Mesenchymal stem cell (in vitro differentiated cells and primary cell): ENCODE measurements around the gene DMRT2.
A peak's percentile ranks its signal among the peaks of the same experiment; 100 is the strongest.

ENCODE experiments used
- DNase-seq: peaks from one replicate; pipeline ENCODE4 v3.0.0-alpha.2; 2013
- H2AFZ ChIP-seq: one replicate; pipeline ENCODE4 v1.6.1; 2013; ENCODE audit warnings: low read depth, mild to moderate bottlenecking, control low read depth, inconsistent platforms, low read length, moderate library complexity
- H2AK5ac ChIP-seq: 2 replicates; pipeline ENCODE4 v1.6.1; 2013; ENCODE audit warnings: low read length, moderate library complexity, mild to moderate bottlenecking, inconsistent platforms; ENCODE audit not compliant: severe bottlenecking
- H2BK120ac ChIP-seq: one replicate; pipeline ENCODE4 v1.6.1; 2013; ENCODE audit warnings: low read depth, mild to moderate bottlenecking, inconsistent platforms, low read length, moderate library complexity
- H2BK12ac ChIP-seq, 2 experiments: one replicate each; pipeline ENCODE4 v1.6.1; 2013; ENCODE audit warnings: inconsistent platforms in 2 of 2, low read length in 2 of 2, mild to moderate bottlenecking in 2 of 2, moderate library complexity in 2 of 2, control low read depth in 1 of 2
- H2BK15ac ChIP-seq: one replicate; pipeline ENCODE4 v1.6.1; 2013; ENCODE audit warnings: mild to moderate bottlenecking, low read depth, inconsistent platforms; ENCODE audit not compliant: poor library complexity, severe bottlenecking
- H2BK5ac ChIP-seq: 2 replicates; pipeline ENCODE4 v1.6.1; 2013; ENCODE audit warnings: low read depth, mild to moderate bottlenecking, low read length, control low read depth, inconsistent platforms; ENCODE audit not compliant: poor library complexity, severe bottlenecking
- H3K14ac ChIP-seq, 2 experiments: one replicate each; pipeline ENCODE4 v1.6.1; 2013; ENCODE audit warnings: inconsistent platforms in 2 of 2, low read length in 2 of 2, control low read depth in 1 of 2, mild to moderate bottlenecking in 1 of 2, moderate library complexity in 1 of 2
- H3K18ac ChIP-seq, 2 experiments: one replicate each; pipeline ENCODE4 v1.6.1; 2013; ENCODE audit warnings: inconsistent platforms in 2 of 2, low read length in 2 of 2, control low read depth in 1 of 2, low read depth in 1 of 2, mild to moderate bottlenecking in 1 of 2
- H3K23ac ChIP-seq, 2 experiments: one replicate each; pipeline ENCODE4 v1.6.1; 2013; ENCODE audit warnings: inconsistent platforms in 2 of 2, low read length in 2 of 2, mild to moderate bottlenecking in 2 of 2, moderate library complexity in 2 of 2, control low read depth in 1 of 2
- H3K27ac ChIP-seq: 2 replicates; pipeline ENCODE4 v1.5.1; 2013; ENCODE audit warnings: mild to moderate bottlenecking, moderate library complexity, low read length, control low read depth, inconsistent platforms; ENCODE audit not compliant: poor library complexity, severe bottlenecking
- H3K27me3 ChIP-seq, 2 experiments: 2 replicates each; pipeline versions ENCODE4 v1.6.1 to v1.7.0; 2013; ENCODE audit warnings: low read length in 2 of 2, mild to moderate bottlenecking in 2 of 2, moderate library complexity in 2 of 2, control low read depth in 1 of 2, inconsistent platforms in 1 of 2; ENCODE audit not compliant: control insufficient read depth in 1 of 2, insufficient read depth in 1 of 2
- H3K36me3 ChIP-seq, 2 experiments: 2 replicates each; pipeline versions ENCODE4 v1.6.1 to v1.7.0; 2013; ENCODE audit warnings: low read length in 2 of 2, control low read depth in 1 of 2, inconsistent platforms in 1 of 2, low read depth in 1 of 2, mild to moderate bottlenecking in 1 of 2; ENCODE audit not compliant: insufficient read depth in 2 of 2, control insufficient read depth in 1 of 2
- H3K4ac ChIP-seq, 2 experiments: one replicate each; pipeline ENCODE4 v1.6.1; 2013; ENCODE audit warnings: inconsistent platforms in 2 of 2, low read length in 2 of 2, mild to moderate bottlenecking in 2 of 2, moderate library complexity in 2 of 2, control low read depth in 1 of 2, low read depth in 1 of 2
- H3K4me1 ChIP-seq: 2 replicates; pipeline ENCODE4 v1.6.1; 2013; ENCODE audit warnings: low read depth, low read length, control low read depth; ENCODE audit not compliant: control insufficient read depth, insufficient read depth
- H3K4me2 ChIP-seq: 2 replicates; pipeline ENCODE4 v1.6.1; 2013; ENCODE audit warnings: low read length, mild to moderate bottlenecking, inconsistent platforms; ENCODE audit not compliant: poor library complexity, severe bottlenecking
- H3K4me3 ChIP-seq, 2 experiments: 2 replicates each; pipeline versions ENCODE4 v1.5.1 to v1.7.0; 2013; ENCODE audit warnings: low read length in 2 of 2, mild to moderate bottlenecking in 2 of 2, control low read depth in 1 of 2, low read depth in 1 of 2; ENCODE audit not compliant: insufficient read depth in 1 of 2
- H3K79me1 ChIP-seq: replicated peaks from 2 replicates; pipeline ENCODE4 v1.6.1; 2013; ENCODE audit warnings: mild to moderate bottlenecking, control low read depth, low read length, inconsistent platforms; ENCODE audit not compliant: poor library complexity, severe bottlenecking
- H3K9ac ChIP-seq: 2 replicates; pipeline ENCODE4 v1.7.0; 2013; ENCODE audit warnings: mild to moderate bottlenecking, low read length, moderate library complexity
- H3K9me3 ChIP-seq: 2 replicates; pipeline ENCODE4 v1.7.0; 2013; ENCODE audit warnings: mild to moderate bottlenecking, low read length; ENCODE audit not compliant: control insufficient read depth
- H4K8ac ChIP-seq: one replicate; pipeline ENCODE4 v1.6.1; 2013; ENCODE audit warnings: inconsistent platforms, mild to moderate bottlenecking, low read length, moderate library complexity
- H4K91ac ChIP-seq: one replicate; pipeline ENCODE4 v1.6.1; 2013; ENCODE audit warnings: mild to moderate bottlenecking, low read length, inconsistent platforms
- WGBS: methylation state at CpG from one replicate; pipeline ENCODE4 v1.1.7; 2013; ENCODE audit warnings: mixed read lengths; 5-methylcytosine and 5-hydroxymethylcytosine counted together

Gene DMRT2

GRCh38 chr9:1098551-1098950 is 48.4 kb downstream of the DMRT2 start:
- no peak overlapping the region for H3K4me3 ChIP-seq
- H2AK5ac ChIP-seq, result no peak overlapping the region
- no peak overlapping the region for H4K8ac ChIP-seq
- H3K14ac ChIP-seq, result no peak overlapping the region
- no peak overlapping the region for H3K4ac ChIP-seq
- no peaks in the 10 kb centered on the region for H3K36me3 ChIP-seq
- H2BK12ac ChIP-seq, result no peak overlapping the region
- no peaks in the 10 kb centered on the region for H3K27me3 ChIP-seq
- no peak overlapping the region for H2AFZ ChIP-seq
- H2BK15ac ChIP-seq, result no peak overlapping the region
- no peak overlapping the region for H3K27ac ChIP-seq
- no peak overlapping the region for H2BK120ac ChIP-seq
- H3K4me1 ChIP-seq, result no peaks in the 10 kb centered on the region
- no peaks in the 10 kb centered on the region for H3K79me1 ChIP-seq
- H2BK5ac ChIP-seq, result no peak overlapping the region
- H3K9me3 ChIP-seq, result no peaks in the 10 kb centered on the region
- no peak overlapping the region for H4K91ac ChIP-seq
- no peak overlapping the region for H3K18ac ChIP-seq
- no peak overlapping the region for H3K9ac ChIP-seq
- no peak overlapping the region for H3K23ac ChIP-seq
- H3K4me2 ChIP-seq, result no peak overlapping the region
- no peak for DNase-seq

- no peak overlapping the region for H3K14ac ChIP-seq
Observed at GRCh38 chr9:1100201-1100600, 50.0 kb downstream of the DMRT2 start.

GRCh38 chr9:1100945-1101344 is 50.8 kb downstream of the DMRT2 start:
- H3K4me3 ChIP-seq, result no peak overlapping the region

More at GRCh38 chr9:1100201-1100600, 50.0 kb downstream of the DMRT2 start:
- H3K4me3 ChIP-seq, result no peak overlapping the region
- no peak for DNase-seq
- no peak overlapping the region for H3K27ac ChIP-seq
- 19% methylated on average over 2 of the region's 2 CpGs for WGBS
- no peak overlapping the region for H2AK5ac ChIP-seq
- H3K79me1 ChIP-seq, result no peaks in the 10 kb centered on the region
- H3K9me3 ChIP-seq, result no peaks in the 10 kb centered on the region
- H2BK15ac ChIP-seq, result no peak overlapping the region
- no peak overlapping the region for H2AFZ ChIP-seq
- H2BK120ac ChIP-seq, result no peak overlapping the region
- H2BK5ac ChIP-seq, result no peak overlapping the region
- no peak overlapping the region for H2BK12ac ChIP-seq
- peak overlapping the region; percentile 46 for H3K9ac ChIP-seq
- no peaks in the 10 kb centered on the region for H3K27me3 ChIP-seq
- no peak overlapping the region for H3K4ac ChIP-seq
- no peak overlapping the region for H4K91ac ChIP-seq
- H4K8ac ChIP-seq, result no peak overlapping the region
- H3K4me1 ChIP-seq, result no peaks in the 10 kb centered on the region
- H3K4me2 ChIP-seq, result no peak overlapping the region
- H3K36me3 ChIP-seq, result no peaks in the 10 kb centered on the region
- no peak overlapping the region for H3K18ac ChIP-seq
- H3K23ac ChIP-seq, result no peak overlapping the region

GRCh38 chr9:1101846-1102641 is 51.9 kb downstream of the DMRT2 start:
- Histone ChIP-seq H3K14ac (no peak overlapping the region), H3K4ac (no peak overlapping the region), H3K4me3 (no peak overlapping the region), H4K8ac (no peak overlapping the region), H3K4me2 (no peak overlapping the region), H3K36me3 (no peaks in the 10 kb centered on the region), H3K23ac (no peak overlapping the region), H3K18ac (no peak overlapping the region), H3K27ac (no peak overlapping the region), H3K4me1 (no peaks in the 10 kb centered on the region), H3K79me1 (no peaks in the 10 kb centered on the region), H2AK5ac (no peak overlapping the region), H3K9ac (no peak overlapping the region), H2BK120ac (no peak overlapping the region), H3K27me3 (no peaks in the 10 kb centered on the region), H2BK5ac (no peak overlapping the region), H2BK12ac (no peak overlapping the region), H4K91ac (no peak overlapping the region), H2BK15ac (no peak overlapping the region), H2AFZ (no peak overlapping the region), H3K9me3 (peaks cover 7% of the 10 kb centered on the region)
- no peak for DNase-seq
- 41% methylated on average over 6 of the region's 7 CpGs for WGBS

More at GRCh38 chr9:1100945-1101344, 50.8 kb downstream of the DMRT2 start:
- Histone ChIP-seq H2BK5ac (no peak overlapping the region), H2BK120ac (no peak overlapping the region), H3K4ac (no peak overlapping the region), H3K9me3 (peaks cover 4% of the 10 kb centered on the region), H3K27ac (no peak overlapping the region), H2AK5ac (no peak overlapping the region), H3K14ac (no peak overlapping the region), H3K4me2 (no peak overlapping the region), H3K36me3 (no peaks in the 10 kb centered on the region), H3K9ac (peak overlapping the region; percentile 46), H3K27me3 (no peaks in the 10 kb centered on the region), H4K91ac (no peak overlapping the region), H3K79me1 (no peaks in the 10 kb centered on the region), H3K18ac (no peak overlapping the region), H2BK15ac (no peak overlapping the region), H3K23ac (no peak overlapping the region), H3K4me1 (no peaks in the 10 kb centered on the region), H4K8ac (no peak overlapping the region), H2AFZ (no peak overlapping the region), H2BK12ac (no peak overlapping the region)
- DNase-seq, result no peak
- 72% methylated on average over 9 of the region's 10 CpGs for WGBS
